ENCODE results near the gene SIAH1. TPM values are rescaled to one million over a fixed set of nuclear protein-coding genes. Genes with fewer than 3 reads are reported as not detected.
"Not testable (repeated sequence)": the region's sequence is repeated elsewhere in the genome, so short reads cannot be mapped to it uniquely, and the experiment has no call there.

The SIAH1 gene
- total RNA-seq, 1 experiment from 2014 or later, result 10.9 TPM

DNA sequence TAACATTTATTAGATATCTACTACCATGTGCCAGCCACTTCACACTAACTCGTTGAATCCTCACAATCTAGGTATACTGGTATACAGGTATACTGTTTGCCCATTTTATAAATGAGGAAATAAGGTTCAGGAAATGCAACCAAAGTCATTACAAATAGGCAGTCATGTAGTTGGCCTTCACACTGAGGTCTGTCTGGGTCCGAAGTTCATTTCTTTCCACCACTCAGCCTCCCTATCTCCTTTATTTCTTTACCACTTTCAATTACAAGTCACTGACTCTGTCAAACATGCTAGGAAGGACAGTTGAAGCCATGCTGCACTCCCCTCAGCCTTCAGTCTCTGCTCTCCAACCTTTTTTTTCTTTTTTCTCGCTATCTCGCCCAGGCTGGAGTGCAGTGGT is 20.7 kb upstream of the SIAH1 start:
- H3K27me3 ChIP-seq (ENCODE audit: low read length), result no peaks in the 10 kb centered on the region
- no peak overlapping the region for H3K27ac ChIP-seq (ENCODE audit: low read length)
- no peaks in the 10 kb centered on the region for H3F3A ChIP-seq (ENCODE audit: low read length, unreplicated experiment)
- H4K20me1 ChIP-seq (ENCODE audit: low read length), result no peaks in the 10 kb centered on the region
- no peaks in the 10 kb centered on the region for H3K9me3 ChIP-seq (ENCODE audit: low read length)
- H3K4me1 ChIP-seq (ENCODE audit: insufficient read depth, low read length), result peaks cover 20% of the 10 kb centered on the region
- no peak overlapping the region for H2AFZ ChIP-seq (ENCODE audit: low read length)
- ChIA-PET CTCF (no interaction called here), POLR2A (ENCODE audit: unreplicated experiment) (no interaction called here)
- no peaks in the 10 kb centered on the region for H3K36me3 ChIP-seq (ENCODE audit: low read depth, low read length)
- H3K9me2 ChIP-seq (replicated peaks; ENCODE audit: low read length), result no peaks in the 10 kb centered on the region
- H3K79me2 ChIP-seq (ENCODE audit: low read length), result no peaks in the 10 kb centered on the region
- no peak overlapping the region for H3K4me3 ChIP-seq (ENCODE audit: low read length)
- intact Hi-C loops (cut with micrococcal nuclease), result no loop called here
- no peak overlapping the region for H3K9ac ChIP-seq (ENCODE audit: low read length)
- BruUV-seq (replicated peaks), result no TSS peak
- TF ChIP-seq EZH2phosphoT487 (IDR thresholded peaks at IDR 0.05; ENCODE audit: borderline replicate concordance, low read length) (no peak), EZH2 (IDR thresholded peaks at IDR 0.05; ENCODE audit: low read length, unreplicated experiment) (no peak)
- TF ChIP-seq, protein P1, sequence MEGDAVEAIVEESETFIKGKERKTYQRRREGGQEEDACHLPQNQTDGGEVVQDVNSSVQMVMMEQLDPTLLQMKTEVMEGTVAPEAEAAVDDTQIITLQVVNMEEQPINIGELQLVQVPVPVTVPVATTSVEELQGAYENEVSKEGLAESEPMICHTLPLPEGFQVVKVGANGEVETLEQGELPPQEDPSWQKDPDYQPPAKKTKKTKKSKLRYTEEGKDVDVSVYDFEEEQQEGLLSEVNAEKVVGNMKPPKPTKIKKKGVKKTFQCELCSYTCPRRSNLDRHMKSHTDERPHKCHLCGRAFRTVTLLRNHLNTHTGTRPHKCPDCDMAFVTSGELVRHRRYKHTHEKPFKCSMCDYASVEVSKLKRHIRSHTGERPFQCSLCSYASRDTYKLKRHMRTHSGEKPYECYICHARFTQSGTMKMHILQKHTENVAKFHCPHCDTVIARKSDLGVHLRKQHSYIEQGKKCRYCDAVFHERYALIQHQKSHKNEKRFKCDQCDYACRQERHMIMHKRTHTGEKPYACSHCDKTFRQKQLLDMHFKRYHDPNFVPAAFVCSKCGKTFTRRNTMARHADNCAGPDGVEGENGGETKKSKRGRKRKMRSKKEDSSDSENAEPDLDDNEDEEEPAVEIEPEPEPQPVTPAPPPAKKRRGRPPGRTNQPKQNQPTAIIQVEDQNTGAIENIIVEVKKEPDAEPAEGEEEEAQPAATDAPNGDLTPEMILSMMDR (conservative IDR thresholded peaks at IDR 0.05; ENCODE audit: low read depth, low read length), result no peak
- H3K4me2 ChIP-seq (ENCODE audit: low read length), result no peak overlapping the region
- ATAC-seq (no peak), DNase-seq (no peak)

DNA sequence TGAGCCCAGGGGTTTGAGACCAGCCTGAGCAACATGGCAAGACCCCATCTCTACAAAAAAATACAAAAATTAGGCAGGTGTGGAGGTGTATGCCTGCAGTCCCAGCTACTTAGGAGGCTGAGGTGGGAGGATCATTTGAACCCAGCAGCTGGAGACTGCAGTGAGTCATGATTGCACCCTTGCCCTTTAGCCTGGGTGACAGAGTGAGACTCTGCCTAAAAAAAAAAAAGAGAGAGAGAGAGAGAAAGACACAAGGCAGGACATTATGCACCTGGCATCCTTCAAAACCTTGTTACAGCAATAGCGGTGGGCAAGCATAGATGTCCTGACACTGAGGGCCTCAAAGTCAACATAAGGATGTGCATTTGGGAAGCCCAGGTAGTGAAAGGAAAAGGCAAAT is 19.9 kb upstream of the SIAH1 start:
- Histone ChIP-seq H3F3A (ENCODE audit: low read length, unreplicated experiment) (no peaks in the 10 kb centered on the region), H3K27ac (ENCODE audit: low read length) (no peak overlapping the region), H4K20me1 (ENCODE audit: low read length) (no peaks in the 10 kb centered on the region), H3K4me1 (ENCODE audit: insufficient read depth, low read length) (peaks cover 14% of the 10 kb centered on the region), H3K27me3 (ENCODE audit: low read length) (no peaks in the 10 kb centered on the region), H3K4me3 (ENCODE audit: low read length) (no peak overlapping the region), H3K9me2 (replicated peaks; ENCODE audit: low read length) (no peaks in the 10 kb centered on the region), H3K9me3 (ENCODE audit: low read length) (no peaks in the 10 kb centered on the region), H2AFZ (ENCODE audit: low read length) (no peak overlapping the region), H3K79me2 (ENCODE audit: low read length) (no peaks in the 10 kb centered on the region), H3K36me3 (ENCODE audit: low read depth, low read length) (no peaks in the 10 kb centered on the region), H3K4me2 (ENCODE audit: low read length) (no peak overlapping the region), H3K9ac (ENCODE audit: low read length) (no peak overlapping the region)
- POLR2A ChIA-PET (ENCODE audit: unreplicated experiment), result no interaction called here
- intact Hi-C loops (cut with micrococcal nuclease), result no loop called here
- CTCF ChIA-PET, result no interaction called here
- DNase-seq, result no peak
- no TSS peak for BruUV-seq (replicated peaks)
- ATAC-seq, result no peak
- no peak for TF ChIP-seq EZH2phosphoT487 (IDR thresholded peaks at IDR 0.05; ENCODE audit: borderline replicate concordance, low read length)
- TF ChIP-seq, protein P1 (conservative IDR thresholded peaks at IDR 0.05; ENCODE audit: low read depth, low read length), result no peak
- TF ChIP-seq EZH2 (IDR thresholded peaks at IDR 0.05; ENCODE audit: low read length, unreplicated experiment), result no peak

DNA sequence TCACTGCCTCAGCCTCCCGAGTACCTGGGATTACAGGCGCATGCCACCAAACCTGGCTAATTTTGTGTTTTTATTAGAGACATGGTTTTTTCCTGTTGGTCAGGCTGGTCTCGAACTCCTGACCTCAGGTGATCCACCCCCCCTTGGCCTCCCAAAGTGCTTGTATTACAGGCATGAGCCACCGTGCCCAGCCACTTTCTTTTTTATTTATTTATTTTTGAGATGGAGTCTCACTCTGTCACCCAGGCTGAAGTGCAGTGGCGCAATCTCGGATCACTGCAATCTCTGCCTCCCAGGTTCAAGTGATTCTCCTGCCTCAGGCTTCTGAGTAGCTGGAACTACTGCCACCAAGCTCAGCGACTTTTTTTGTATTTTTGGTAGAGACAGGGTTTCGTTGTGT is 17.3 kb upstream of the SIAH1 start:
- CTCF ChIA-PET; H3K79me2 ChIP-seq (ENCODE audit: low read length); H2AFZ ChIP-seq (ENCODE audit: low read length); H3K36me3 ChIP-seq (ENCODE audit: low read depth, low read length); H3K4me2 ChIP-seq (ENCODE audit: low read length); ATAC-seq; DNase-seq; H3K9ac ChIP-seq (ENCODE audit: low read length); BruUV-seq (replicated peaks); H3K4me1 ChIP-seq (ENCODE audit: insufficient read depth, low read length); H3K9me3 ChIP-seq (ENCODE audit: low read length); H3K27me3 ChIP-seq (ENCODE audit: low read length); H3F3A ChIP-seq (ENCODE audit: low read length, unreplicated experiment); H3K4me3 ChIP-seq (ENCODE audit: low read length); H3K27ac ChIP-seq (ENCODE audit: low read length); POLR2A ChIA-PET (ENCODE audit: unreplicated experiment); H3K9me2 ChIP-seq (replicated peaks; ENCODE audit: low read length); intact Hi-C loops (cut with micrococcal nuclease); H4K20me1 ChIP-seq (ENCODE audit: low read length): not testable (repeated sequence)

All from PC-3 (cell line).